ENCODE measurements around the gene SEC23A. TPM values are rescaled to one million over a fixed set of nuclear protein-coding genes. Genes with fewer than 3 reads are reported as not detected.
A peak's percentile ranks its signal among the peaks of the same experiment; 100 is the strongest.

SEC23A gene
- total and polyA plus RNA-seq, 2 of the 13 experiments (the other 11 are each of a cell fraction or from before 2014, with no cell fraction given), result 403 to 887 TPM

GRCh38 chr14:39145266-39145966 is 42.4 kb upstream of the SEC23A start:
- FAIRE-seq, result peak; percentile 74
- ATAC-seq, result peak; percentile 99
- ChIA-PET POLR2A (interaction anchor here (0.9 to 2.4 kb wide), 7 partner anchors 11 to 121 kb away, joined by 4 to 33 read pairs (median 6); partner anchors contain the start of genes GEMIN2, PNN, SEC23A and TRAPPC6B), CTCF (ENCODE audit: low intra/inter-chr PET ratio, low total read pairs) (no interaction called here)
- Histone ChIP-seq H2AFZ (ENCODE audit: low read length) (no peak overlapping the region), H4K20me1 (ENCODE audit: insufficient read depth, low read length) (no peaks in the 10 kb centered on the region), H3K36me3 (replicated peaks in 1 of 2; ENCODE audit: control insufficient read depth in 1 of 2, insufficient read depth in 2 of 2, low read length in 2 of 2) (peaks cover 6 to 25% of the 10 kb centered on the region in 2 experiments; a peak in 4 of 5 replicates), H3K27me3 (ENCODE audit: control insufficient read depth in 1 of 2, insufficient read depth in 2 of 2, low read length in 2 of 2) (no peaks in the 10 kb centered on the region), H3K4me2 (ENCODE audit: low read depth, low read length) (peak overlapping the region; percentile 8), H3K9ac (ENCODE audit: insufficient read depth, low read depth, low read length) (no peak overlapping the region), H3K79me2 (ENCODE audit: insufficient read depth, low read length) (no peaks in the 10 kb centered on the region), H3K27ac (ENCODE audit: extremely low read length, insufficient read depth, low read length) (peak overlapping the region; percentile 47), H3K9me3 (ENCODE audit: low read length) (peaks cover 7% of the 10 kb centered on the region; the same call in 1 of the 2 replicates), H3K4me1 (ENCODE audit: insufficient read depth, low read length) (peaks cover 13% of the 10 kb centered on the region), H3K4me3 (replicated peaks in 1 of 3; ENCODE audit: insufficient read depth in 1 of 3, low read depth in 2 of 3, low read length in 3 of 3) (no peak overlapping the region)
- intact Hi-C loops (cut with micrococcal nuclease; ENCODE audit: unreplicated experiment), result loop anchor here (1.0 to 2.0 kb wide), 2 partner anchors 25 to 35 kb away; partner anchors contain the start of gene TRAPPC6B
- BruUV-seq (replicated peaks), result no TSS peak
- in situ Hi-C loops (cut with HindIII; ENCODE audit: extremely low pct_ligation_motif_present, low pct_unique_long_range_greater_than_20kb), result no loop called here
- 49% methylated on average over 7 of the region's 7 CpGs for WGBS (ENCODE audit: low lambda C conversion rate)
- peak; percentile 93 for DNase-seq (ENCODE audit: low spot score)
- TF ChIP-seq CENPBD1 (CRISPR knock-in tag; IDR thresholded peaks at IDR 0.05; ENCODE audit: borderline replicate concordance, low read depth) (peak; percentile 79; the same call in 1 of the 2 replicates), ZNF292 (CRISPR knock-in tag; IDR thresholded peaks at IDR 0.05; ENCODE audit: borderline replicate concordance, low read depth) (peak; percentile 63; the same call in 1 of the 2 replicates), CENPT (CRISPR knock-in tag; IDR thresholded peaks at IDR 0.05; ENCODE audit: low read depth) (no peak), ATF4 (CRISPR knock-in tag; IDR thresholded peaks at IDR 0.05) (no peak), ZMAT3 (CRISPR knock-in tag; conservative IDR thresholded peaks at IDR 0.05) (peak; percentile 54; the same call in 1 of the 2 replicates), ZNF276 (CRISPR knock-in tag; IDR thresholded peaks at IDR 0.05; ENCODE audit: low read depth) (no peak), AHDC1 (CRISPR knock-in tag; IDR thresholded peaks at IDR 0.05; ENCODE audit: borderline replicate concordance) (peak; percentile 96), GATA4 (IDR thresholded peaks at IDR 0.05; ENCODE audit: borderline replicate concordance, low read depth) (no peak), PPARG (CRISPR knock-in tag; conservative IDR thresholded peaks at IDR 0.05) (peak; percentile 44; the same call in 1 of the 2 replicates), ZBTB43 (CRISPR knock-in tag; conservative IDR thresholded peaks at IDR 0.05) (peak; percentile 82), BORCS8-MEF2B (CRISPR knock-in tag; IDR thresholded peaks at IDR 0.05) (no peak), ZKSCAN1 (IDR thresholded peaks at IDR 0.05; ENCODE audit: low read length) (no peak)
